Karpas-422 (cell line): Measurements from ENCODE around the gene SMIM35. TPM values are rescaled to one million over a fixed set of nuclear protein-coding genes. Genes with fewer than 3 reads are reported as not detected.

Experiments used
- DNase-seq: peaks from one replicate; pipeline ENCODE4 v3.0.0-alpha.2; 2015
- H2AFZ ChIP-seq: fragments of 200-600 bp; sonication (generic); 2 replicates; pipeline ENCODE4 v1.6.1; 2014; ENCODE audit warnings: antibody characterized with exemption, low read length, mixed read lengths
- H3K27ac ChIP-seq: fragments of 200-600 bp; sonication (generic); 2 replicates; pipeline ENCODE4 v1.5.1; 2014; ENCODE audit warnings: mild to moderate bottlenecking, low read length, moderate library complexity
- H3K27me3 ChIP-seq: fragments of 200-600 bp; sonication (generic); 2 replicates; pipeline ENCODE4 v1.6.1; 2014; ENCODE audit warnings: low read length, mixed read lengths
- H3K36me3 ChIP-seq: fragments of 200-600 bp; sonication (generic); 2 replicates; pipeline ENCODE4 v1.6.1; 2014; ENCODE audit warnings: low read length, mixed read lengths; ENCODE audit not compliant: insufficient read depth
- H3K4me1 ChIP-seq: fragments of 200-600 bp; sonication (generic); 2 replicates; pipeline ENCODE4 v1.6.1; 2014; ENCODE audit warnings: mild to moderate bottlenecking, low read length, mixed read lengths
- H3K4me2 ChIP-seq: fragments of 200-600 bp; sonication (generic); 2 replicates; pipeline ENCODE4 v1.6.1; 2014; ENCODE audit warnings: low read length, low read depth, mild to moderate bottlenecking; ENCODE audit not compliant: poor library complexity, severe bottlenecking
- H3K4me3 ChIP-seq: fragments of 200-600 bp; sonication (generic); 2 replicates; pipeline ENCODE4 v1.5.1; 2014; ENCODE audit warnings: mild to moderate bottlenecking, antibody characterized with exemption, low read length, mixed read lengths
- H3K79me2 ChIP-seq: fragments of 200-600 bp; sonication (generic); 2 replicates; pipeline ENCODE4 v1.6.1; 2014; ENCODE audit warnings: mild to moderate bottlenecking, low read length, mixed read lengths
- H3K9ac ChIP-seq: fragments of 200-600 bp; sonication (generic); 2 replicates; pipeline ENCODE4 v1.6.0; 2014; ENCODE audit warnings: low read length
- H3K9me2 ChIP-seq: fragments of 200-600 bp; sonication (generic), shearing (Covaris generic); replicated peaks from 2 replicates; pipeline ENCODE4 v1.6.0; 2014; ENCODE audit warnings: mild to moderate bottlenecking, low read length, moderate library complexity; ENCODE audit not compliant: insufficient read depth
- H3K9me3 ChIP-seq: fragments of 300-700, 200-600 bp; sonication (generic); 2 replicates; pipeline ENCODE4 v1.6.1; 2014; ENCODE audit warnings: low read length, mixed read lengths
- H4K20me1 ChIP-seq: fragments of 200-600 bp; sonication (generic); 2 replicates; pipeline ENCODE4 v1.6.1; 2014; ENCODE audit warnings: mild to moderate bottlenecking, antibody characterized with exemption, low read length, low read depth; ENCODE audit not compliant: insufficient read depth
- total RNA-seq: library from RNA; depleted of rRNA; stranded (reverse); fragments of >200 nt; shearing (Covaris generic); gene quantifications from 2 replicates; pipeline ENCODE4 v1.2.3, GENCODE V29; 2014; ENCODE audit warnings: low replicate concordance

Gene SMIM35
- total RNA-seq, 1 experiment from 2014 or later: not detected

DNA sequence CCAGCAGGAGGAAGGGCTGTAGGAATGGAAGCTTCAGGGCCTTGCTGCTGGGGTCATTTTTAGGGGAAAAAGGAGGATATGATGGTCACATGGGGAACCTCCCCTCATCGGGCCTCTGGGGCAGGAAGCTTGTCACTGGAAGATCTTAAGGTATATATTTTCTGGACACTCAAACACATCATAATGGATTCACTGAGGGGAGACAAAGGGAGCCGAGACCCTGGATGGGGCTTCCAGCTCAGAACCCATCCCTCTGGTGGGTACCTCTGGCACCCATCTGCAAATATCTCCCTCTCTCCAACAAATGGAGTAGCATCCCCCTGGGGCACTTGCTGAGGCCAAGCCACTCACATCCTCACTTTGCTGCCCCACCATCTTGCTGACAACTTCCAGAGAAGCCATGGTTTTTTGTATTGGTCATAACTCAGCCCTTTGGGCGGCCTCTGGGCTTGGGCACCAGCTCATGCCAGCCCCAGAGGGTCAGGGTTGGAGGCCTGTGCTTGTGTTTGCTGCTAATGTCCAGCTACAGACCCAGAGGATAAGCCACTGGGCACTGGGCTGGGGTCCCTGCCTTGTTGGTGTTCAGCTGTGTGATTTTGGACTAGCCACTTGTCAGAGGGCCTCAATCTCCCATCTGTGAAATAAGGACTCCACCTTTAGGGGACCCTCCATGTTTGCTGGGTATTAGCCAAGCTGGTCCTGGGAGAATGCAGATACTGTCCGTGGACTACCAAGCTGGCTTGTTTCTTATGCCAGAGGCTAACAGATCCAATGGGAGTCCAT, 86.5 kb downstream of the SMIM35 start:
- Histone ChIP-seq H3K9me2 (no peaks in the 10 kb centered on the region), H3K9me3 (no peaks in the 10 kb centered on the region), H3K4me1 (peaks cover 34% of the 10 kb centered on the region), H3K36me3 (peaks cover 1% of the 10 kb centered on the region), H3K9ac (no peak overlapping the region), H3K27me3 (no peaks in the 10 kb centered on the region), H3K79me2 (no peaks in the 10 kb centered on the region), H4K20me1 (no peaks in the 10 kb centered on the region), H2AFZ (no peak overlapping the region), H3K4me3 (no peak overlapping the region), H3K4me2 (no peak overlapping the region), H3K27ac (no peak overlapping the region)
- DNase-seq: no peak

DNA sequence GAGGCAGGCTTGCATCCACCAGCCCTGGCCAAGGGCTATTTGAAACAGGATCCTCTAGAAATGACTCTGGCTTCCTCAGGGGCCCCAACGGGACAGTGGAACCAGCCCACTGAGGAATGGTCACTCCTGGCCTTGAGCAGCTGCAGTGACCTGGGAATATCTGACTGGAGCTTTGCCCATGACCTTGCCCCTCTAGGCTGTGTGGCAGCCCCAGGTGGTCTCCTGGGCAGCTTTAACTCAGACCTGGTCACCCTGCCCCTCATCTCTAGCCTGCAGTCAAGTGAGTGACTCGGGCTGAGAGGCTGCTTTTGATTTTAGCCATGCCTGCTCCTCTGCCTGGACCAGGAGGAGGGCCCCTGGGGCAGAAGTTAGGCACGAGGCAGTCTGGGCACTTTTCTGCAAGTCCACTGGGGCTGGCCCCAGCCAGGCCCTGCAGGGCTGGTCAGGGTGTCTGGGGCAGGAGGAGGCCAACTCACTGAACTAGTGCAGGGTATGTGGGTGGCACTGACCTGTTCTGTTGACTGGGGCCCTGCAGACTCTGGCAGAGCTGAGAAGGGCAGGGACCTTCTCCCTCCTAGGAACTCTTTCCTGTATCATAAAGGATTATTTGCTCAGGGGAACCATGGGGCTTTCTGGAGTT, 87.3 kb downstream of the SMIM35 start:
- no peaks in the 10 kb centered on the region for H3K27me3 ChIP-seq
- H3K9ac ChIP-seq: no peak overlapping the region
- H3K4me3 ChIP-seq: no peak overlapping the region
- H2AFZ ChIP-seq: no peak overlapping the region
- no peaks in the 10 kb centered on the region for H4K20me1 ChIP-seq
- H3K36me3 ChIP-seq: peaks cover 8% of the 10 kb centered on the region
- DNase-seq: no peak
- no peaks in the 10 kb centered on the region for H3K79me2 ChIP-seq
- no peaks in the 10 kb centered on the region for H3K9me2 ChIP-seq
- no peaks in the 10 kb centered on the region for H3K9me3 ChIP-seq
- H3K27ac ChIP-seq: no peak overlapping the region
- peaks cover 27% of the 10 kb centered on the region for H3K4me1 ChIP-seq
- no peak overlapping the region for H3K4me2 ChIP-seq

DNA sequence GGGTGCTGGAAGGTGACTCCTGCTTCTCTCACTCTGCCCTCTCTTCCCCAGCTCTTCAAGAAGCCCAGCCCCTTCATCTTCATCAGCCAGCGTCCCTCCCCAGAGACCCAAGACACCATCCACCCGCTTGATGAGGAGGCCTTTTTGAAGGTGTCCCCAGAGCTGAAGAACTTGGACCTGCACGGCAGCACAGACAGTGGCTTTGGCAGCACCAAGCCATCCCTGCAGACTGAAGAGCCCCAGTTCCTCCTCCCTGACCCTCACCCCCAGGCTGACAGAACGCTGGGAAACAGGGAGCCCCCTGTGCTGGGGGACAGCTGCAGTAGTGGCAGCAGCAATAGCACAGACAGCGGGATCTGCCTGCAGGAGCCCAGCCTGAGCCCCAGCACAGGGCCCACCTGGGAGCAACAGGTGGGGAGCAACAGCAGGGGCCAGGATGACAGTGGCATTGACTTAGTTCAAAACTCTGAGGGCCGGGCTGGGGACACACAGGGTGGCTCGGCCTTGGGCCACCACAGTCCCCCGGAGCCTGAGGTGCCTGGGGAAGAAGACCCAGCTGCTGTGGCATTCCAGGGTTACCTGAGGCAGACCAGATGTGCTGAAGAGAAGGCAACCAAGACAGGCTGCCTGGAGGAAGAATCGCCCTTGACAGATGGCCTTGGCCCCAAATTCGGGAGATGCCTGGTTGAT, 88.0 kb downstream of the SMIM35 start:
- Histone ChIP-seq H3K9me3 (no peaks in the 10 kb centered on the region), H3K27ac (peak overlapping the region; percentile 26; the same call in 1 of the 2 replicates), H4K20me1 (no peaks in the 10 kb centered on the region), H3K9me2 (no peaks in the 10 kb centered on the region), H3K79me2 (no peaks in the 10 kb centered on the region), H3K4me2 (no peak overlapping the region), H3K4me1 (peaks cover 27% of the 10 kb centered on the region), H2AFZ (no peak overlapping the region), H3K9ac (peak overlapping the region; percentile 20; the same call in 1 of the 2 replicates), H3K36me3 (peaks cover 8% of the 10 kb centered on the region), H3K4me3 (no peak overlapping the region), H3K27me3 (no peaks in the 10 kb centered on the region)
- DNase-seq: no peak

DNA sequence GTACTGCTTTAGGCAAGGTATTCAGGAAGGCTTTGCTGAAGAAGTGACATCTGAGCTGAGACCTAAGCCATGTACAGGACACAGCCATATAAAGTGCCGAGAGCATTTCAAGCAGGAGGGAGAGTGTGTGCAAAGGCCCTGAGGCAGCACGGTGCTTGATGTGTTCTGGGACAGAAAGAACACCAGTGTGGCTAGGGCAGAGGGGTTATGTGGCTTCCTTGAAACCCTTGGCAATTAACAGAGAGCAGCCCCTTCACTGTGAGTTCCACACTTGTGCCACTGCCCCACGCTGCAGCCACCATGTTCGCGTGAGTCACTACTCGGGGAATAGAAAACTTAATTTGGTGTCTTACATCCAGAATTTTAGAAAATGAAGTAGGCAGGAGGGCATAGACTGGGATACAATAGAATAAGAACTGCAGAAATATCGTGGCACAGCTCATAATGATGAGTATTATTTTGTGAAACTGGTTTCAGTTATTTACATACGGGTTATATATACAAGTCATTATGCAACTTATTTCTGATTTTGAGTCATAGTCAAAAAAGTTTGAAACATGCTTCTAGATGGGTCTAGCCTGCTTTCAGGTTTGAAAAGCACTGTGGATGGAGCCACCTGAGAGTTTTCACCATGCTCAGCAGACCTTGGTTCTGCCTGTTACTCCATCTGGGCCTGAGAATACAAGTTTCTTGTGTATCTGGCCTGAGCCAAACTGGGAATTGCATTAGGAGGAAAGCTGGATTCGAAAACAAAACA, 88.8 kb downstream of the SMIM35 start:
- Histone ChIP-seq H3K36me3 (peaks cover 8% of the 10 kb centered on the region), H4K20me1 (no peaks in the 10 kb centered on the region), H3K27ac (peak overlapping the region; percentile 26; the same call in 1 of the 2 replicates), H3K4me3 (no peak overlapping the region), H2AFZ (no peak overlapping the region), H3K9me3 (no peaks in the 10 kb centered on the region), H3K4me1 (peaks cover 27% of the 10 kb centered on the region), H3K9me2 (no peaks in the 10 kb centered on the region), H3K4me2 (no peak overlapping the region), H3K27me3 (no peaks in the 10 kb centered on the region), H3K9ac (peak overlapping the region; percentile 20; the same call in 1 of the 2 replicates), H3K79me2 (no peaks in the 10 kb centered on the region)
- peak; percentile 50 for DNase-seq

DNA sequence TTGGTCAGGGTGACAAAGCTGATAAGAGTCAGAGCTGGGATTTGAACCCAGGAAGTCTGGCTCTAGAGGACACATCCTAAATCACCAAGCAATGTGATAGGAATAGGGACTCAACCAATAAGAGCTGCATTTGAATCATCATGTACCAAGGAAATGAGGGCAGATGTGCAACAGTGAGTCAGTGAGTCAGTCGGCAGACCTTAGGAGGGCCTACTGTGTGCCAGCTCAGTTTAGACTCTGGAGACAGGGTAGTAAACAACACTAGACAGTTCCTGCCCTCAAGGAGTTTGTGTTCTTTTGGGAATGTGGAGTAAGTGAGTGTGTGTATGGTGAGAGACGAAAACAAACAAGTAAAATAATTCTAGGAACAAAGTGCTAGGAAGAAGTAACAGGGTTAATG, 89.4 kb downstream of the SMIM35 start:
- no peaks in the 10 kb centered on the region for H3K9me3 ChIP-seq
- no peak overlapping the region for H3K4me2 ChIP-seq
- H3K27ac ChIP-seq: no peak overlapping the region
- no peaks in the 10 kb centered on the region for H3K27me3 ChIP-seq
- no peaks in the 10 kb centered on the region for H3K9me2 ChIP-seq
- no peaks in the 10 kb centered on the region for H3K79me2 ChIP-seq
- no peak overlapping the region for H3K4me3 ChIP-seq
- H3K4me1 ChIP-seq: peaks cover 26% of the 10 kb centered on the region
- no peak for DNase-seq
- H2AFZ ChIP-seq: no peak overlapping the region
- H3K9ac ChIP-seq: no peak overlapping the region
- H3K36me3 ChIP-seq: peaks cover 10% of the 10 kb centered on the region
- no peaks in the 10 kb centered on the region for H4K20me1 ChIP-seq

DNA sequence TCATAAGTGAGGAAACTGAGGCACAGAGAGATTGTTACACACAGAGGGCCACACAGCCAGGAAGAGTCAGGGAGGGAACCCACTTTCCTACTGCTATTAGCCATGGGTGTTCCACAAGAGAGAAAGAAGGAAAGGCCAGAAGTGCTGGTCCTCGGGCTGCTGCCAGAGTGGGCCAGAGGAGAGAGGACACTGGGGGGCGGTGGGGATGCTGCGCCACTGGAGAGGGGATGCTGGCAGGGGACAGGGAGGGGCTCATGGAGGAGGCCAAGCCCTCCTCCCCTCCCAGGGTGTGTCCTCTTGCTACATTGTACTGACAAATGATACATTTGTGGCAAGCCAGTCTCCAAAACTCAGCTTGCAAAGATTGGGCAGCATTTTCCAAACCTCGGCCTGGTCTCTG, 90.7 kb downstream of the SMIM35 start:
- H3K4me1 ChIP-seq: peaks cover 30% of the 10 kb centered on the region

DNA sequence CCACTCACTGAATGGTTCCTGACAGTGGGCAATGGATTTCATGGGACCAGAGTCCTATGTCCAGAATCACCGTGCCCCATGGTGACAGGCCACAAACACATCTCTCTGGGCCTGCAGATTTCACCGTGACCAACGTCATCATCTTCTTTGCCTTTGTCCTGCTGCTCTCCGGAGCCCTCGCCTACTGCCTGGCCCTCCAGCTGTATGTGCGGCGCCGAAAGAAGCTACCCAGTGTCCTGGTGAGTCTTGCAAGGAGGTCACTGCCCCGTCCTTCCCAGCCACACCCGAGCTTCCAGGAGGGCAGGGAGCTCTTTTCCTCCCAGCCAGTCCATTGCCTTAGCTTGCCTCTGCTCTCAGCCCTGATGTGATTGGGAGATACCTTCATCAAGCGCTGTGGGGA, 91.3 kb downstream of the SMIM35 start:
- no peak overlapping the region for H3K27ac ChIP-seq
- no peaks in the 10 kb centered on the region for H4K20me1 ChIP-seq
- peaks cover 13% of the 10 kb centered on the region for H3K36me3 ChIP-seq
- no peak overlapping the region for H3K4me2 ChIP-seq
- no peaks in the 10 kb centered on the region for H3K9me3 ChIP-seq
- H3K4me3 ChIP-seq: no peak overlapping the region
- peaks cover 31% of the 10 kb centered on the region for H3K4me1 ChIP-seq
- no peak overlapping the region for H3K9ac ChIP-seq
- H3K79me2 ChIP-seq: no peaks in the 10 kb centered on the region
- H3K9me2 ChIP-seq: no peaks in the 10 kb centered on the region
- H2AFZ ChIP-seq: no peak overlapping the region
- no peaks in the 10 kb centered on the region for H3K27me3 ChIP-seq
- no peak for DNase-seq

More for the DNA sequence above, 90.7 kb downstream of the SMIM35 start:
- no peak overlapping the region for H3K9ac ChIP-seq
- H3K9me2 ChIP-seq: no peaks in the 10 kb centered on the region
- no peak for DNase-seq
- H4K20me1 ChIP-seq: no peaks in the 10 kb centered on the region
- no peak overlapping the region for H2AFZ ChIP-seq
- no peak overlapping the region for H3K27ac ChIP-seq
- no peaks in the 10 kb centered on the region for H3K79me2 ChIP-seq
- H3K9me3 ChIP-seq: no peaks in the 10 kb centered on the region
- H3K27me3 ChIP-seq: no peaks in the 10 kb centered on the region
- no peak overlapping the region for H3K4me2 ChIP-seq
- H3K4me3 ChIP-seq: no peak overlapping the region
- H3K36me3 ChIP-seq: peaks cover 13% of the 10 kb centered on the region
